B cell (primary cell): ENCODE data around the gene PBX1. TPM values are rescaled to one million over a fixed set of nuclear protein-coding genes. Genes with fewer than 3 reads are reported as not detected.

Experiments
- ATAC-seq: fragments of 200-7000 bp; cut with Tn5 transposase; one replicate; pipeline ENCODE4 v1.10.0; 2021; ENCODE audit warnings: low read depth, mild to moderate bottlenecking, moderate number of reproducible peaks, moderate library complexity
- CTCF ChIA-PET: fragments of 350-600 bp; sonication (Branson Sonifier 250); formaldehyde crosslinking; loops from one replicate; lab custom pipeline; 2021; ENCODE audit warnings: antibody characterized with exemption, inconsistent platforms; lab: Charles Lee
- POLR2A ChIA-PET: fragments of 350-600 bp; sonication (Branson Sonifier 250); formaldehyde crosslinking; loops from one replicate; lab custom pipeline; 2021; ENCODE audit warnings: antibody characterized with exemption; lab: Charles Lee
- DNase-seq: peaks from one replicate; pipeline ENCODE4 v3.0.0; 2013
- H2AFZ ChIP-seq: 2 replicates; pipeline ENCODE4 v1.6.1; 2012; ENCODE audit warnings: mild to moderate bottlenecking, low read depth, low read length; ENCODE audit not compliant: insufficient read depth, poor library complexity, severe bottlenecking
- H3K27ac ChIP-seq, 2 donors: 1 replicate in 1 of 2; 2 replicates in 1 of 2; pipeline ENCODE4 v1.5.1; 2012 to 2013; ENCODE audit warnings: low read length in 2 of 2, mild to moderate bottlenecking in 2 of 2, moderate library complexity in 1 of 2
- H3K27me3 ChIP-seq, 4 experiments: fragments of 200-600 bp in 1 of 4; sonication (generic) in 1 of 4; replicated peaks in 1 of 4; 1 replicate in 2 of 4; 2 replicates in 2 of 4; pipeline versions ENCODE4 v1.6.1 to v1.7.0; 2013 to 2016; ENCODE audit warnings: low read length in 3 of 4, mild to moderate bottlenecking in 2 of 4, mixed read lengths in 1 of 4, moderate library complexity in 1 of 4; ENCODE audit not compliant: insufficient read depth in 4 of 4, control insufficient read depth in 3 of 4; ENCODE audit errors: control extremely low read depth in 1 of 4
- H3K36me3 ChIP-seq, 2 experiments: replicated peaks in 1 of 2; 1 replicate in 1 of 2; 2 replicates in 1 of 2; pipeline versions ENCODE4 v1.6.1 to v1.7.1; 2013; ENCODE audit warnings: low read length in 1 of 2; ENCODE audit not compliant: insufficient read depth in 2 of 2, control insufficient read depth in 1 of 2; ENCODE audit errors: control extremely low read depth in 1 of 2, extremely low read depth in 1 of 2
- H3K4me1 ChIP-seq, 2 donors: fragments of 200-600 bp in 1 of 2; sonication (generic) in 1 of 2; 1 replicate in 1 of 2; 2 replicates in 1 of 2; pipeline versions ENCODE4 v1.5.1 to v1.6.1; 2013 to 2017; ENCODE audit warnings: low read length in 2 of 2; ENCODE audit not compliant: control insufficient read depth in 2 of 2, insufficient read depth in 2 of 2
- H3K4me2 ChIP-seq: replicated peaks from 2 replicates; pipeline ENCODE3; 2012; ENCODE audit warnings: mild to moderate bottlenecking, low read depth, low read length; ENCODE audit not compliant: poor library complexity, severe bottlenecking
- H3K4me3 ChIP-seq, 5 experiments: fragments of 200-600 bp in 1 of 5; sonication (generic) in 1 of 5; 1 replicate in 3 of 5; 2 replicates in 2 of 5; pipeline versions ENCODE4 v1.5.1 to v1.7.0; 2011 to 2016; ENCODE audit warnings: low read length in 4 of 5, mild to moderate bottlenecking in 4 of 5, low read depth in 2 of 5, control low read depth in 1 of 5, moderate library complexity in 1 of 5; ENCODE audit not compliant: insufficient read depth in 1 of 5; ENCODE audit errors: control extremely low read depth in 1 of 5, extremely low read depth in 1 of 5
- H3K79me2 ChIP-seq: fragments of 200-600 bp; sonication (generic); one replicate; pipeline ENCODE4 v1.6.0; 2016; ENCODE audit warnings: low read length; ENCODE audit not compliant: control insufficient read depth, insufficient read depth
- H3K9ac ChIP-seq: fragments of 200-600 bp; sonication (generic); 2 replicates; pipeline ENCODE4 v1.6.1; 2017; ENCODE audit warnings: mild to moderate bottlenecking, low read length, moderate library complexity
- H3K9me3 ChIP-seq, 3 donors: one replicate each; pipeline versions ENCODE4 v1.6.1 to v1.7.1; 2013; ENCODE audit warnings: low read length in 2 of 3; ENCODE audit not compliant: control insufficient read depth in 2 of 3, insufficient read depth in 1 of 3; ENCODE audit errors: control extremely low read depth in 1 of 3
- H4K20me1 ChIP-seq: 2 replicates; pipeline ENCODE4 v1.6.0; 2012; ENCODE audit warnings: mild to moderate bottlenecking, low read length; ENCODE audit not compliant: insufficient read depth, control insufficient read depth, poor library complexity, severe bottlenecking
- H3K27ac Mint-ChIP-seq: one replicate; pipeline ENCODE4 v1.8.0; 2021; ENCODE audit warnings: mixed read lengths
- H3K27me3 Mint-ChIP-seq: one replicate; pipeline ENCODE4 v1.8.0; 2021; ENCODE audit warnings: mixed read lengths
- H3K4me1 Mint-ChIP-seq: one replicate; pipeline ENCODE4 v1.8.0; 2021; ENCODE audit warnings: mixed read lengths
- H3K4me3 Mint-ChIP-seq: one replicate; pipeline ENCODE4 v1.8.0; 2021; ENCODE audit warnings: mixed read lengths
- H3K9me3 Mint-ChIP-seq: one replicate; pipeline ENCODE4 v1.8.0; 2022; ENCODE audit warnings: mixed read lengths; ENCODE audit not compliant: insufficient read depth
- EZH2 ChIP-seq: IDR thresholded peaks from 2 replicates; pipeline ENCODE4 v1.6.1; 2012; ENCODE audit warnings: borderline replicate concordance, low read depth, mild to moderate bottlenecking, moderate library complexity, low read length; ENCODE audit not compliant: insufficient read depth, poor library complexity, severe bottlenecking
- WGBS: methylation state at CpG from one replicate; pipeline ENCODE4 v1.1.5; 2013; ENCODE audit warnings: missing lambda C conversion rate; ENCODE audit not compliant: insufficient coverage; 5-methylcytosine and 5-hydroxymethylcytosine counted together
- intact Hi-C: fragments of 100-400 bp; cut with micrococcal nuclease; formaldehyde crosslinking; loops from one replicate; pipeline ENCODE4 v1.10.0; 2022
- polyA plus RNA-seq: library from polyadenylated mRNA; depleted of rRNA; stranded (reverse); fragments of >200 nt; gene quantifications from 2 replicates; pipeline ENCODE4 v1.2.3, GENCODE V29; 2012
- total RNA-seq, 2 donors: library from RNA; stranded (reverse); fragments of 120-200 nt in 1 of 2; gene quantifications; 1 replicate in 1 of 2; 2 replicates in 1 of 2; pipeline versions ENCODE4 v1.2.3 to v1.2.4, GENCODE V29; 2013 to 2022
- TF ChIP-seq, protein P1 (sequence below): fragments of 200-600 bp; IDR thresholded peaks from one replicate; pipeline ENCODE4 v1.8.0; 2022; ENCODE audit warnings: antibody characterized with exemption, mild to moderate bottlenecking

PBX1 gene
- total and polyA plus RNA-seq, 2 donors (not counting 1 experiment from before 2014, with no cell fraction given): 0.32 TPM; not detected in 1

DNA sequence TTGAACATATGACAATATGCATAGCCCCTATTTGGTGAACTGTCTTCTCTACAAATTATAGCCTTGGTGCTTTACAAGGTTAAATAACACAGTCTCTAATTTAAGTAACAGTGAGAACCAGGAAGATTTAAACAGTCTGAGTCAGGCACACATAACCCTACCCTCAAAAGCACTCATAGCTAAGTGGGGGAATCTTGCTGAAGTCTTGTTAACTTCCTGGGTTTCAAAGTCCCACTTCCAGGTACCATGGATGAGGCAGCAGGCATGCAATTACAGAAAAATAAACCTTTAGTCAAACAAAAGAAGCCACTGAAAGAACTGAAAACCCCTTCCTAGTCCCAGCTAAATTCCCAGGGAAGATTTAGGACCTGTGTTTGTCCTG, 147.6 kb downstream of the PBX1 start:
- intact Hi-C loops: no loop called here
- no peak for ATAC-seq
- H3K4me1 ChIP-seq: no peaks in the 10 kb centered on the region
- H2AFZ ChIP-seq: no peak overlapping the region
- DNase-seq: no peak
- Mint-ChIP-seq H3K4me3 (no peak overlapping the region), H3K27me3 (no peaks in the 10 kb centered on the region), H3K27ac (no peak overlapping the region), H3K4me1 (no peaks in the 10 kb centered on the region), H3K9me3 (no peaks in the 10 kb centered on the region)
- ChIA-PET POLR2A (no interaction called here), CTCF (no interaction called here)
- H3K9me3 ChIP-seq: no peaks in the 10 kb centered on the region
- TF ChIP-seq EZH2: no peak
- H4K20me1 ChIP-seq: no peaks in the 10 kb centered on the region
- H3K27ac ChIP-seq: no peak overlapping the region
- H3K4me2 ChIP-seq: no peak overlapping the region
- H3K9ac ChIP-seq: no peak overlapping the region
- no peaks in the 10 kb centered on the region for H3K36me3 ChIP-seq
- no peak overlapping the region for H3K4me3 ChIP-seq
- no peaks in the 10 kb centered on the region for H3K27me3 ChIP-seq
- no peaks in the 10 kb centered on the region for H3K79me2 ChIP-seq

DNA sequence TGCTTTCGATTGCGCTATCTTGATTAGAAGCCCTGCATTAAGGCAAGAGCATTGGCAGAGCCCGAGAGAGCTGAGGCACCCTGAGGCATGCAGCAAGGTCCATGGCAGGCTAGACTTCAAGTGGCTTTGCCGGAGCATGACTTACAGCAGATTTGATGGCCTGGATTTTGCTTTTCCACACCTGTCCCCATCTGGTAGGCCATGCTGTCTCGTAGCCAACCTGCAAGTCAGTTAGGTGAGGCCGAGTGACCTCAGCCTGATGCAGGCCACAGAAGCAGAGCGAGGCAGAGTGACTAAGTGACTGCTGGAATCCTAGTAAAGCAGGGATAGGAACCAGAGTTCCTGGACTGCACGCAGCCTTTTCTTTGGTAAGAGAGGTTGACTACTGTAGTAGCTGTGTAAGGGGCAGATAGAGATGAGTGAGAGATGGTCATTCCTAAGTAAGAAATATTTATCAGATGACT, 148.9 kb downstream of the PBX1 start:
- DNase-seq (no peak), ATAC-seq (no peak)
- Mint-ChIP-seq H3K27ac (no peak overlapping the region), H3K27me3 (peaks cover 8% of the 10 kb centered on the region), H3K4me1 (no peaks in the 10 kb centered on the region), H3K4me3 (no peak overlapping the region), H3K9me3 (no peaks in the 10 kb centered on the region)
- Histone ChIP-seq H3K9ac (no peak overlapping the region), H3K4me2 (no peak overlapping the region), H3K79me2 (no peaks in the 10 kb centered on the region), H3K27ac (no peak overlapping the region), H4K20me1 (no peaks in the 10 kb centered on the region), H3K4me3 (no peak overlapping the region), H3K9me3 (peaks cover 0 to 2% (median 0%) of the 10 kb centered on the region in 3 donors), H2AFZ (no peak overlapping the region), H3K36me3 (no peaks in the 10 kb centered on the region), H3K4me1 (no peaks in the 10 kb centered on the region), H3K27me3 (peaks cover 0 to 4% (median 0%) of the 10 kb centered on the region in 4 experiments)
- 84% methylated on average over 8 of the region's 8 CpGs for WGBS
- ChIA-PET CTCF (no interaction called here), POLR2A (no interaction called here)
- intact Hi-C loops: no loop called here
- no peak for TF ChIP-seq EZH2
- TF ChIP-seq, protein P1, sequence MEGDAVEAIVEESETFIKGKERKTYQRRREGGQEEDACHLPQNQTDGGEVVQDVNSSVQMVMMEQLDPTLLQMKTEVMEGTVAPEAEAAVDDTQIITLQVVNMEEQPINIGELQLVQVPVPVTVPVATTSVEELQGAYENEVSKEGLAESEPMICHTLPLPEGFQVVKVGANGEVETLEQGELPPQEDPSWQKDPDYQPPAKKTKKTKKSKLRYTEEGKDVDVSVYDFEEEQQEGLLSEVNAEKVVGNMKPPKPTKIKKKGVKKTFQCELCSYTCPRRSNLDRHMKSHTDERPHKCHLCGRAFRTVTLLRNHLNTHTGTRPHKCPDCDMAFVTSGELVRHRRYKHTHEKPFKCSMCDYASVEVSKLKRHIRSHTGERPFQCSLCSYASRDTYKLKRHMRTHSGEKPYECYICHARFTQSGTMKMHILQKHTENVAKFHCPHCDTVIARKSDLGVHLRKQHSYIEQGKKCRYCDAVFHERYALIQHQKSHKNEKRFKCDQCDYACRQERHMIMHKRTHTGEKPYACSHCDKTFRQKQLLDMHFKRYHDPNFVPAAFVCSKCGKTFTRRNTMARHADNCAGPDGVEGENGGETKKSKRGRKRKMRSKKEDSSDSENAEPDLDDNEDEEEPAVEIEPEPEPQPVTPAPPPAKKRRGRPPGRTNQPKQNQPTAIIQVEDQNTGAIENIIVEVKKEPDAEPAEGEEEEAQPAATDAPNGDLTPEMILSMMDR: no peak
